ENCODE data around the gene CRACR2B. TPM values are rescaled to one million over a fixed set of nuclear protein-coding genes. Genes with fewer than 3 reads are reported as not detected.

CRACR2B gene
- total and polyA plus RNA-seq, 10 donors: 6.1 to 34.1 (median 14.5) TPM

- Histone ChIP-seq H3K27ac (no peak overlapping the region), H3K27me3 (replicated peaks in 1 of 7) (no peaks in the 10 kb centered on the region), H3K36me3 (peaks cover 0 to 48% (median 31%) of the 10 kb centered on the region in 6 donors), H3K4me3 (peak overlapping the region in 1 of 8 donors; percentile 99), H3K9me3 (no peaks in the 10 kb centered on the region), H3K4me1 (peaks cover 16 to 53% (median 39%) of the 10 kb centered on the region in 6 donors)
- intact Hi-C loops (cut with DNase I; ENCODE audit: low total_unique reads): no loop called here
- DNase-seq: no peak
- no peak for TF ChIP-seq CTCF (IDR thresholded peaks at IDR 0.05 in 8 of 11, conservative IDR thresholded peaks at IDR 0.05 in 3 of 11)
- TF ChIP-seq POLR2AphosphoS5 (IDR thresholded peaks at IDR 0.05): no peak
- no peak for TF ChIP-seq POLR2A (IDR thresholded peaks at IDR 0.05)
- WGBS, 5 donors: 66 to 79% (median 74%) methylated on average over 12 to 14 of the region's 14 CpGs
These were observed 16.1 kb upstream of the CRACR2B start for GRCh38 chr11:811446-812245.

- H3K36me3 ChIP-seq: peaks cover 0 to 48% (median 31%) of the 10 kb centered on the region in 6 donors
- no peak overlapping the region for H3K27ac ChIP-seq
- no peak overlapping the region for H3K4me3 ChIP-seq
- no peak for DNase-seq
- no peak for TF ChIP-seq POLR2A (IDR thresholded peaks at IDR 0.05)
- TF ChIP-seq CTCF (IDR thresholded peaks at IDR 0.05 in 8 of 11, conservative IDR thresholded peaks at IDR 0.05 in 3 of 11): no peak
- TF ChIP-seq POLR2AphosphoS5 (IDR thresholded peaks at IDR 0.05): no peak
- intact Hi-C loops (cut with DNase I; ENCODE audit: low total_unique reads): no loop called here
- H3K4me1 ChIP-seq: peaks cover 16 to 51% (median 38%) of the 10 kb centered on the region in 6 donors
- H3K27me3 ChIP-seq (replicated peaks in 1 of 7): no peaks in the 10 kb centered on the region
- 82 to 97% (median 92%) methylated on average over 2 to 3 of the region's 3 CpGs for WGBS, 5 donors
- no peaks in the 10 kb centered on the region for H3K9me3 ChIP-seq
These were observed 15.3 kb upstream of the CRACR2B start for GRCh38 chr11:812390-812789.

- WGBS, 5 donors: 85 to 91% (median 89%) methylated on average over 6 of the region's 6 CpGs
- DNase-seq: no peak
- Histone ChIP-seq H3K4me3 (no peak overlapping the region), H3K36me3 (peaks cover 0 to 48% (median 31%) of the 10 kb centered on the region in 6 donors), H3K27me3 (replicated peaks in 1 of 7) (no peaks in the 10 kb centered on the region), H3K9me3 (no peaks in the 10 kb centered on the region), H3K27ac (no peak overlapping the region), H3K4me1 (peaks cover 14 to 44% (median 33%) of the 10 kb centered on the region in 6 donors)
- TF ChIP-seq CTCF (IDR thresholded peaks at IDR 0.05 in 8 of 11, conservative IDR thresholded peaks at IDR 0.05 in 3 of 11): no peak
- no peak for TF ChIP-seq POLR2AphosphoS5 (IDR thresholded peaks at IDR 0.05)
- TF ChIP-seq POLR2A (IDR thresholded peaks at IDR 0.05): no peak
- intact Hi-C loops (cut with DNase I; ENCODE audit: low total_unique reads): no loop called here
These were observed 14.7 kb upstream of the CRACR2B start for GRCh38 chr11:813072-813455.

- peak; percentile 16 to 66 (median 45) for TF ChIP-seq POLR2AphosphoS5 (IDR thresholded peaks at IDR 0.05)
- TF ChIP-seq POLR2A (IDR thresholded peaks at IDR 0.05): no peak
- H3K36me3 ChIP-seq: peaks cover 0 to 48% (median 31%) of the 10 kb centered on the region in 6 donors
- DNase-seq: no peak
- no peaks in the 10 kb centered on the region for H3K9me3 ChIP-seq
- no peak overlapping the region for H3K4me3 ChIP-seq
- intact Hi-C loops (cut with DNase I; ENCODE audit: low total_unique reads): no loop called here
- 62 to 83% (median 80%) methylated on average over 4 to 9 of the region's 9 CpGs for WGBS, 5 donors
- H3K4me1 ChIP-seq: peaks cover 9 to 44% (median 31%) of the 10 kb centered on the region in 6 donors
- no peak overlapping the region for H3K27ac ChIP-seq
- H3K27me3 ChIP-seq (replicated peaks in 1 of 7): no peaks in the 10 kb centered on the region
These were observed 14.1 kb upstream of the CRACR2B start for GRCh38 chr11:813456-814096.

All from spleen (tissue), 11 donors.